PC-3 (cell line): Measurements from ENCODE around the gene MACROD2.

Experiments used
- EZH2 ChIP-seq: fragments of 300-600 bp; sonication (generic); IDR thresholded peaks from one replicate; pipeline ENCODE4 v1.6.1; 2017; ENCODE audit warnings: antibody characterized with exemption, mild to moderate bottlenecking, low read length; ENCODE audit not compliant: unreplicated experiment
- EZH2phosphoT487 ChIP-seq: fragments of 300-600 bp; sonication (generic); IDR thresholded peaks from 2 replicates; pipeline ENCODE4 v1.6.1; 2018; ENCODE audit warnings: mild to moderate bottlenecking, antibody characterized with exemption, low read length, borderline replicate concordance
- TF ChIP-seq, protein P1 (sequence below): fragments of 300-600 bp; sonication (generic); conservative IDR thresholded peaks from 2 replicates; pipeline ENCODE4 v1.5.1; 2017; ENCODE audit warnings: antibody characterized with exemption, low read depth, mild to moderate bottlenecking, low read length

DNA sequence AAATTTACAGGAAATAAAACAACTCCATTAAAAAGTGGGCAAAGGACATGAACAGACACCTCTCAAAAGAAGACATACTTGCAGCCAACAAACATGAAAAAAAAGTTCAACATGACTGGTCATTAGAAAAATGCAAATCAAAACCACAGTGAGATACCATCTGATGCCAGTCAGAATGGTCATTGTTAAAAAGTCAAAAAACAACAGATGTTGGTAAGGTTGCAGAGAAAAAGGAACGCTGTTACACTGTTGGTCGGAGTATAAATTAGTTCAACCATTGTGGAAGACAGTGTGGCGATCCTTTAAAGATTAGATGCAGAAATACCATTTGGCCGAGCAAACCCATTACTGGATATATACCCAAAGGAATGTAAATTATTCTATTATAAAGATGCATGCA lies 1200.1 kb downstream of the MACROD2 start:
- no peak for TF ChIP-seq EZH2
- TF ChIP-seq, protein P1, sequence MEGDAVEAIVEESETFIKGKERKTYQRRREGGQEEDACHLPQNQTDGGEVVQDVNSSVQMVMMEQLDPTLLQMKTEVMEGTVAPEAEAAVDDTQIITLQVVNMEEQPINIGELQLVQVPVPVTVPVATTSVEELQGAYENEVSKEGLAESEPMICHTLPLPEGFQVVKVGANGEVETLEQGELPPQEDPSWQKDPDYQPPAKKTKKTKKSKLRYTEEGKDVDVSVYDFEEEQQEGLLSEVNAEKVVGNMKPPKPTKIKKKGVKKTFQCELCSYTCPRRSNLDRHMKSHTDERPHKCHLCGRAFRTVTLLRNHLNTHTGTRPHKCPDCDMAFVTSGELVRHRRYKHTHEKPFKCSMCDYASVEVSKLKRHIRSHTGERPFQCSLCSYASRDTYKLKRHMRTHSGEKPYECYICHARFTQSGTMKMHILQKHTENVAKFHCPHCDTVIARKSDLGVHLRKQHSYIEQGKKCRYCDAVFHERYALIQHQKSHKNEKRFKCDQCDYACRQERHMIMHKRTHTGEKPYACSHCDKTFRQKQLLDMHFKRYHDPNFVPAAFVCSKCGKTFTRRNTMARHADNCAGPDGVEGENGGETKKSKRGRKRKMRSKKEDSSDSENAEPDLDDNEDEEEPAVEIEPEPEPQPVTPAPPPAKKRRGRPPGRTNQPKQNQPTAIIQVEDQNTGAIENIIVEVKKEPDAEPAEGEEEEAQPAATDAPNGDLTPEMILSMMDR = no peak
- no peak for TF ChIP-seq EZH2phosphoT487
